GM13976 (cell line): ENCODE data around the gene YTHDC2.

ENCODE experiments used
- DNase-seq: peaks from one replicate; pipeline ENCODE4 v3.0.0; 2012; ENCODE audit warnings: low spot score
- CTCF ChIP-seq: IDR thresholded peaks from 2 replicates; pipeline ENCODE4 v1.5.1; 2012; ENCODE audit warnings: borderline replicate concordance, mild to moderate bottlenecking; ENCODE audit not compliant: insufficient read depth; ENCODE audit errors: extremely low read depth, missing control alignments, control extremely low read depth
- in situ Hi-C: fragments of 300-500 bp; cut with MboI; formaldehyde crosslinking; loops from one replicate; pipeline ENCODE4 v1.12.0; 2022; ENCODE audit warnings: low sequenced_read_pairs, mixed read lengths, inconsistent platforms; ENCODE audit not compliant: unreplicated experiment

The YTHDC2 gene

GRCh38 chr5:113512341-113512740 is 1.2 kb upstream of the YTHDC2 start:
- TF ChIP-seq CTCF = no peak
- in situ Hi-C loops = loop anchor here (10.0 to 25.0 kb wide), 3 partner anchors 128 to 525 kb away; partner anchors contain the start of gene DCP2
- DNase-seq = no peak

- TF ChIP-seq CTCF = no peak
- DNase-seq = peak; percentile 26
- in situ Hi-C loops = loop anchor here (10.0 to 25.0 kb wide), 3 partner anchors 129 to 527 kb away; partner anchors contain the start of gene DCP2
Observed at GRCh38 chr5:113514289-113514635, 768 bp downstream of the YTHDC2 start.

GRCh38 chr5:113518884-113519283 is 5.4 kb downstream of the YTHDC2 start:
- DNase-seq = no peak
- in situ Hi-C loops = loop anchor here (10.0 to 25.0 kb wide), 3 partner anchors 134 to 532 kb away; partner anchors contain the start of gene DCP2
- no peak for TF ChIP-seq CTCF

GRCh38 chr5:113519412-113519811 is 5.9 kb downstream of the YTHDC2 start:
- no peak for TF ChIP-seq CTCF
- in situ Hi-C loops = loop anchor here (10.0 to 25.0 kb wide), 3 partner anchors 135 to 532 kb away; partner anchors contain the start of gene DCP2
- DNase-seq = no peak

GRCh38 chr5:113520429-113520828 is 6.9 kb downstream of the YTHDC2 start:
- peak; percentile 19 for DNase-seq
- in situ Hi-C loops = loop anchor here (25.0 kb wide), 2 partner anchors 183 to 533 kb away; partner anchors contain the start of gene DCP2
- TF ChIP-seq CTCF = no peak

- TF ChIP-seq CTCF = no peak
- in situ Hi-C loops = loop anchor here (25.0 kb wide), 2 partner anchors 184 to 534 kb away; partner anchors contain the start of gene DCP2
- DNase-seq = no peak
Observed at GRCh38 chr5:113520899-113521298, 7.4 kb downstream of the YTHDC2 start.
